ENCODE results near the gene CDH4. TPM values are rescaled to one million over a fixed set of nuclear protein-coding genes. Genes with fewer than 3 reads are reported as not detected.

Gene CDH4
- total RNA-seq, 4 donors from 2014 or later, result 0.13 to 0.38 (median 0.21) TPM; not detected in 1

GRCh38 chr20:61766921-61767610, 515.0 kb downstream of the CDH4 start:
- no peak for DNase-seq

GRCh38 chr20:61767761-61768494, 515.9 kb downstream of the CDH4 start:
- intact Hi-C loops (cut with DNase I), result no loop called here
- TF ChIP-seq POLR2A (IDR thresholded peaks at IDR 0.05), result no peak
- no peak for TF ChIP-seq CTCF (IDR thresholded peaks at IDR 0.05)
- H3K36me3 ChIP-seq, result no peaks in the 10 kb centered on the region
- no peak for DNase-seq
- H3K4me1 ChIP-seq, result no peaks in the 10 kb centered on the region
- H3K27ac ChIP-seq, result no peak overlapping the region
- no peak overlapping the region for H3K4me3 ChIP-seq
- WGBS, 2 donors, result 78 to 85% methylated on average over 10 to 12 of the region's 14 CpGs
- no peaks in the 10 kb centered on the region for H3K9me3 ChIP-seq
- H3K27me3 ChIP-seq, result peaks cover 0 to 43% (median 0%) of the 10 kb centered on the region in 4 donors

More at GRCh38 chr20:61766921-61767610, 515.0 kb downstream of the CDH4 start:
- Histone ChIP-seq H3K27ac (no peak overlapping the region), H3K4me1 (no peaks in the 10 kb centered on the region), H3K36me3 (no peaks in the 10 kb centered on the region), H3K27me3 (peaks cover 0 to 43% (median 0%) of the 10 kb centered on the region in 4 donors), H3K4me3 (no peak overlapping the region), H3K9me3 (no peaks in the 10 kb centered on the region)
- no peak for TF ChIP-seq CTCF (IDR thresholded peaks at IDR 0.05)
- TF ChIP-seq POLR2A (IDR thresholded peaks at IDR 0.05), result no peak
- 78 to 88% methylated on average over 9 to 10 of the region's 15 CpGs for WGBS, 2 donors
- intact Hi-C loops (cut with DNase I), result no loop called here

GRCh38 chr20:61768571-61769285, 516.7 kb downstream of the CDH4 start:
- Histone ChIP-seq H3K27ac (no peak overlapping the region), H3K27me3 (peaks cover 0 to 36% (median 0%) of the 10 kb centered on the region in 4 donors), H3K4me3 (no peak overlapping the region), H3K9me3 (no peaks in the 10 kb centered on the region), H3K36me3 (no peaks in the 10 kb centered on the region), H3K4me1 (no peaks in the 10 kb centered on the region)
- TF ChIP-seq CTCF (IDR thresholded peaks at IDR 0.05) (no peak), POLR2A (IDR thresholded peaks at IDR 0.05) (no peak)
- no peak for DNase-seq
- intact Hi-C loops (cut with DNase I), result no loop called here
- WGBS, 2 donors, result 74 to 75% methylated on average over 11 to 12 of the region's 16 CpGs

- Histone ChIP-seq H3K4me1 (no peaks in the 10 kb centered on the region), H3K27ac (no peak overlapping the region), H3K27me3 (peaks cover 0 to 31% (median 0%) of the 10 kb centered on the region in 4 donors), H3K36me3 (no peaks in the 10 kb centered on the region), H3K4me3 (no peak overlapping the region), H3K9me3 (no peaks in the 10 kb centered on the region)
- TF ChIP-seq POLR2A (IDR thresholded peaks at IDR 0.05) (no peak), CTCF (IDR thresholded peaks at IDR 0.05) (no peak)
- no peak for DNase-seq
- intact Hi-C loops (cut with DNase I), result no loop called here
- 67 to 96% methylated on average over 5 to 8 of the region's 11 CpGs for WGBS, 2 donors
Measured at GRCh38 chr20:61769286-61769832, 517.3 kb downstream of the CDH4 start.
